Naive thymus-derived CD4-positive, alpha-beta T cell (primary cell): ENCODE results near the gene PDE3A. TPM values are rescaled to one million over a fixed set of nuclear protein-coding genes. Genes with fewer than 3 reads are reported as not detected.

Experiments
- ATAC-seq: fragments of 150-1000 bp; cut with Tn5 transposase; 2 replicates; pipeline ENCODE4 v1.10.0; 2021; ENCODE audit warnings: mild to moderate bottlenecking, moderate library complexity
- CTCF ChIA-PET: fragments of 350-600 bp; sonication (Branson Sonifier 250); formaldehyde crosslinking; loops from one replicate; lab custom pipeline; 2021; ENCODE audit warnings: antibody characterized with exemption; lab: Charles Lee
- POLR2A ChIA-PET: fragments of 350-600 bp; sonication (Branson Sonifier 250); formaldehyde crosslinking; loops from one replicate; lab custom pipeline; 2021; ENCODE audit warnings: antibody characterized with exemption, inconsistent platforms; lab: Charles Lee
- DNase-seq, 9 donors: peaks; one replicate each; pipeline versions ENCODE4 v3.0.0 to v3.0.0-alpha.2; 2020 to 2022; ENCODE audit warnings: mixed read lengths in 1 of 9
- H3K27ac ChIP-seq: one replicate; pipeline ENCODE4 v1.7.0; 2013; ENCODE audit warnings: mild to moderate bottlenecking, low read depth, low read length, moderate library complexity
- H3K27me3 ChIP-seq, 2 donors: one replicate each; pipeline ENCODE4 v1.7.0; 2013; ENCODE audit warnings: low read length in 2 of 2, mild to moderate bottlenecking in 2 of 2, moderate library complexity in 2 of 2; ENCODE audit not compliant: control insufficient read depth in 2 of 2, insufficient read depth in 2 of 2
- H3K36me3 ChIP-seq, 3 experiments: 1 replicate in 2 of 3; 2 replicates in 1 of 3; pipeline ENCODE4 v1.7.0; 2013; ENCODE audit warnings: low read length in 3 of 3, mild to moderate bottlenecking in 3 of 3, moderate library complexity in 1 of 3; ENCODE audit not compliant: insufficient read depth in 3 of 3, control insufficient read depth in 2 of 3
- H3K4me1 ChIP-seq, 2 donors: one replicate each; pipeline ENCODE4 v1.7.0; 2013; ENCODE audit warnings: low read length in 2 of 2, mild to moderate bottlenecking in 2 of 2, moderate library complexity in 1 of 2; ENCODE audit not compliant: control insufficient read depth in 2 of 2, insufficient read depth in 2 of 2
- H3K4me3 ChIP-seq: 2 replicates; pipeline ENCODE4 v1.7.0; 2013; ENCODE audit warnings: mild to moderate bottlenecking, low read length
- H3K9me3 ChIP-seq, 3 experiments: 1 replicate in 2 of 3; 2 replicates in 1 of 3; pipeline ENCODE4 v1.7.0; 2013; ENCODE audit warnings: low read length in 3 of 3; ENCODE audit not compliant: control insufficient read depth in 2 of 3
- H3K27ac Mint-ChIP-seq, 9 donors: one replicate each; pipeline ENCODE4 v1.8.0; 2020 to 2022; ENCODE audit warnings: mixed read lengths in 9 of 9, mild to moderate bottlenecking in 8 of 9, moderate library complexity in 5 of 9, inconsistent platforms in 2 of 9
- H3K27me3 Mint-ChIP-seq, 5 donors: one replicate each; pipeline ENCODE4 v1.8.0; 2021 to 2022; ENCODE audit warnings: mixed read lengths in 5 of 5, mild to moderate bottlenecking in 1 of 5
- H3K36me3 Mint-ChIP-seq, 5 donors: one replicate each; pipeline ENCODE4 v1.8.0; 2020 to 2022; ENCODE audit warnings: mixed read lengths in 5 of 5, mild to moderate bottlenecking in 3 of 5, inconsistent platforms in 1 of 5
- H3K4me1 Mint-ChIP-seq, 7 donors: one replicate each; pipeline ENCODE4 v1.8.0; 2020 to 2022; ENCODE audit warnings: mixed read lengths in 7 of 7, mild to moderate bottlenecking in 3 of 7, inconsistent platforms in 1 of 7
- H3K4me3 Mint-ChIP-seq, 10 donors: one replicate each; pipeline ENCODE4 v1.8.0; 2020 to 2022; ENCODE audit warnings: mild to moderate bottlenecking in 10 of 10, mixed read lengths in 10 of 10, moderate library complexity in 6 of 10, inconsistent platforms in 2 of 10
- H3K9me3 Mint-ChIP-seq, 11 donors: one replicate each; pipeline ENCODE4 v1.8.0; 2020 to 2022; ENCODE audit warnings: mixed read lengths in 11 of 11, mild to moderate bottlenecking in 4 of 11, inconsistent platforms in 1 of 11, moderate library complexity in 1 of 11
- intact Hi-C, 2 donors: fragments of 100-400 bp; cut with micrococcal nuclease; formaldehyde crosslinking; loops; one replicate each; pipeline ENCODE4 v1.15.1; 2023
- polyA plus RNA-seq, 2 donors: library from polyadenylated mRNA; unstranded; fragments of 300-500 nt; fragmentation: Illumina TruSeq; gene quantifications; one replicate each; pipeline ENCODE4 v1.2.3, GENCODE V29; 2021
- total RNA-seq, 6 experiments: library from RNA in 5 of 6; stranded (reverse) in 5 of 6; gene quantifications; 1 replicate in 5 of 6; 2 replicates in 1 of 6; pipeline ENCODE4 v1.2.3 and lab custom pipeline; 2021 to 2026

PDE3A gene
- total and polyA plus RNA-seq, 7 experiments from 2014 or later, result 0.42 TPM; not detected in 6

DNA sequence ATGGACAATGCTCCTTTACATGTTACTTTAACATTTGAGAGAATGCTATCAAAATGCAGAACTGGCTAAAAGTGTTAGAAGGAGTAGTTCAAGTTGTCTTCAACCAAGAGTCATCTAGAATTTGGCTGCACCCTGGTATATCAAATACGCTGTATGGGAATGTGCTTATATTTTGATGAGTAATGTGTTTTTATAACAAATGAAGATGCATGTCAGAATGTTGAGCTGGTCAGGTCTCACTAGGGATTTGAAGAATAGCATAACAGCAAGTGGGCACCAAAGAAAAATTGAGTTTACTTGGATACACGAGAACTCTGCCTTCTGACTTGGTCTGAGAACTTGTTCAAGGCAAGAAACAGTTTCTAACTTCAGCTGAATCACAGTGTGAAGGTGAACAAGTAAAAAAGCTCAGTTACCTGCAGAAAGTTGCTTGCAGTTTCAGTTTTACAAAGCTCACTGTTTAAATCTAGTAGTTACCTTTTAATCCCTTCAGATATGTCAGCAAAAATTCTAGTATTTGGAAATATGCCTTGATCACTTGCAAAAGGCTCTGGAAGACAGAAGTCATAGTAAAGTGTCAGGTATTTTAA lies 82.3 kb downstream of the PDE3A start:
- H3K9me3 Mint-ChIP-seq, result peaks cover 0 to 3% (median 0%) of the 10 kb centered on the region in 11 donors
- CTCF ChIA-PET, result no interaction called here
- DNase-seq (no peak), ATAC-seq (no peak)
- no peak overlapping the region for H3K4me3 ChIP-seq
- no peaks in the 10 kb centered on the region for H3K9me3 ChIP-seq
- intact Hi-C loops, result no loop called here
- no peak overlapping the region for H3K27ac Mint-ChIP-seq
- H3K27me3 ChIP-seq, result no peaks in the 10 kb centered on the region
- H3K36me3 Mint-ChIP-seq, result no peaks in the 10 kb centered on the region
- no peaks in the 10 kb centered on the region for H3K27me3 Mint-ChIP-seq
- H3K4me1 ChIP-seq, result no peaks in the 10 kb centered on the region
- no peaks in the 10 kb centered on the region for H3K36me3 ChIP-seq
- no peak overlapping the region for H3K4me3 Mint-ChIP-seq
- POLR2A ChIA-PET, result no interaction called here
- no peak overlapping the region for H3K27ac ChIP-seq
- no peaks in the 10 kb centered on the region for H3K4me1 Mint-ChIP-seq

- no peaks in the 10 kb centered on the region for H3K36me3 ChIP-seq
- no peaks in the 10 kb centered on the region for H3K27me3 Mint-ChIP-seq
- intact Hi-C loops, result no loop called here
- H3K27ac Mint-ChIP-seq, result no peak overlapping the region
- H3K27me3 ChIP-seq, result no peaks in the 10 kb centered on the region
- POLR2A ChIA-PET, result no interaction called here
- H3K36me3 Mint-ChIP-seq, result no peaks in the 10 kb centered on the region
- peaks cover 0 to 3% (median 0%) of the 10 kb centered on the region in 11 donors for H3K9me3 Mint-ChIP-seq
- DNase-seq (no peak), ATAC-seq (no peak)
- no peaks in the 10 kb centered on the region for H3K4me1 Mint-ChIP-seq
- H3K4me1 ChIP-seq, result no peaks in the 10 kb centered on the region
- no peak overlapping the region for H3K4me3 ChIP-seq
- H3K27ac ChIP-seq, result no peak overlapping the region
- no peak overlapping the region for H3K4me3 Mint-ChIP-seq
- CTCF ChIA-PET, result no interaction called here
- no peaks in the 10 kb centered on the region for H3K9me3 ChIP-seq
Measured at GRCh38 chr12:20451761-20452160, 83.4 kb downstream of the PDE3A start.

DNA sequence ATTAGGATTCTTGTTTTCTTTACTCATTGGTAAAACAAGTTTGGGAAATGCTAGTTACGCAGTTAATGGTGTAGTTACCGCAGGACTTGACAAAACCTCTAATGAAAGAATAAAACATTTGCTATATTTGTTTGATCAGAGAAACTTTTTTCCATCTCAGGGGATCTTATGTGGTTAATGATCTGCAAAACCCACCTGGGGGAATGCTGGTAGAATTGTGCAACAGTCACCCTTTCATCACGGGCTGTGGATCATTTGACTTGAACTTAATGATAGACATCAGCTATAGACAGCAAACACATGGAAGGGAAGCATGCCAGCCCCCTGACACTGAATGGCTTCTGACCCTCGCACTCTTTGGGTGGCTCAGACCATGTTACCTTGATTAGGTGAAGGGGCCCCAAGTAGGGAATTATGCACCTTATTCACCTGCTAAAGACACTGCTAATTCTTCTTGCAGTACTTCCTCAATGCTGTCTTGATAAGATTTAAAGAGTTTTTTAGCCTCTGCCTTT lies 84.2 kb downstream of the PDE3A start:
- H3K36me3 ChIP-seq, result no peaks in the 10 kb centered on the region
- DNase-seq, result no peak
- H3K4me1 ChIP-seq, result no peaks in the 10 kb centered on the region
- H3K27me3 Mint-ChIP-seq, result no peaks in the 10 kb centered on the region
- no peak overlapping the region for H3K27ac Mint-ChIP-seq
- peaks cover 0 to 3% (median 0%) of the 10 kb centered on the region in 11 donors for H3K9me3 Mint-ChIP-seq
- H3K27ac ChIP-seq, result no peak overlapping the region
- ChIA-PET CTCF (no interaction called here), POLR2A (no interaction called here)
- no peak for ATAC-seq
- H3K27me3 ChIP-seq, result no peaks in the 10 kb centered on the region
- H3K36me3 Mint-ChIP-seq, result no peaks in the 10 kb centered on the region
- H3K4me1 Mint-ChIP-seq, result no peaks in the 10 kb centered on the region
- intact Hi-C loops, result no loop called here
- H3K4me3 ChIP-seq, result no peak overlapping the region
- no peaks in the 10 kb centered on the region for H3K9me3 ChIP-seq
- H3K4me3 Mint-ChIP-seq, result no peak overlapping the region

- intact Hi-C loops, result no loop called here
- ChIA-PET POLR2A (no interaction called here), CTCF (no interaction called here)
- H3K4me1 ChIP-seq, result no peaks in the 10 kb centered on the region
- H3K27ac ChIP-seq, result no peak overlapping the region
- Mint-ChIP-seq H3K9me3 (peaks cover 0 to 3% (median 0%) of the 10 kb centered on the region in 11 donors), H3K27me3 (no peaks in the 10 kb centered on the region), H3K27ac (no peak overlapping the region), H3K4me3 (no peak overlapping the region), H3K36me3 (no peaks in the 10 kb centered on the region), H3K4me1 (no peaks in the 10 kb centered on the region)
- DNase-seq (no peak), ATAC-seq (no peak)
- H3K27me3 ChIP-seq, result no peaks in the 10 kb centered on the region
- H3K4me3 ChIP-seq, result no peak overlapping the region
- H3K36me3 ChIP-seq, result no peaks in the 10 kb centered on the region
- H3K9me3 ChIP-seq, result no peaks in the 10 kb centered on the region
Measured at GRCh38 chr12:20453756-20454310, 85.5 kb downstream of the PDE3A start.

- no peaks in the 10 kb centered on the region for H3K27me3 ChIP-seq
- no peak for DNase-seq
- POLR2A ChIA-PET, result no interaction called here
- H3K4me3 ChIP-seq, result no peak overlapping the region
- no peaks in the 10 kb centered on the region for H3K27me3 Mint-ChIP-seq
- no peak overlapping the region for H3K4me3 Mint-ChIP-seq
- no peak overlapping the region for H3K27ac ChIP-seq
- intact Hi-C loops, result no loop called here
- H3K9me3 Mint-ChIP-seq, result peaks cover 0 to 3% (median 0%) of the 10 kb centered on the region in 11 donors
- H3K36me3 Mint-ChIP-seq, result no peaks in the 10 kb centered on the region
- H3K4me1 Mint-ChIP-seq, result no peaks in the 10 kb centered on the region
- no peaks in the 10 kb centered on the region for H3K4me1 ChIP-seq
- no peaks in the 10 kb centered on the region for H3K36me3 ChIP-seq
- no peak for ATAC-seq
- no peak overlapping the region for H3K27ac Mint-ChIP-seq
- no peaks in the 10 kb centered on the region for H3K9me3 ChIP-seq
- CTCF ChIA-PET, result no interaction called here
Measured at GRCh38 chr12:20455001-20455706, 86.8 kb downstream of the PDE3A start.

DNA sequence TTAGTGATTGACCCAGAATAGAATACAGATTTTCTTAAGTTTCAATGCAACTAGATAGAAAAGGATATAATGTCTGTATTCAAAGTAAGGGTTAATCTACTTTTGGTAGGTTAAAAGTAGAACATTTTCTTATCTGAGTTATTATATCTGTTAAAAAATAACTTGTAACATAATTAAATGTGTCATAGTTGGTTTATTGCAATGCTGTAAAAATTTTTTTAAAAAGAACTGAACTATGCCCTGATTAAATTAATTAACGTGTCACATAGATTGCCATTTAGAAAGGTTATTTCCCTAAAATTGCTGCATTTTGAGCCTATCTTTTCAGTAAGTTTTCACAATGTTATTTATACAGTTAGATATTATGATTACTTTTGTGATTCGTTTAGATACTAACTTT lies 89.2 kb downstream of the PDE3A start:
- Mint-ChIP-seq H3K4me1 (no peaks in the 10 kb centered on the region), H3K27ac (no peak overlapping the region), H3K27me3 (no peaks in the 10 kb centered on the region), H3K4me3 (no peak overlapping the region), H3K36me3 (no peaks in the 10 kb centered on the region), H3K9me3 (peaks cover 0 to 2% (median 0%) of the 10 kb centered on the region in 11 donors)
- POLR2A ChIA-PET, result no interaction called here
- H3K27me3 ChIP-seq, result no peaks in the 10 kb centered on the region
- H3K9me3 ChIP-seq, result no peaks in the 10 kb centered on the region
- DNase-seq (no peak), ATAC-seq (no peak)
- no peak overlapping the region for H3K4me3 ChIP-seq
- CTCF ChIA-PET, result no interaction called here
- intact Hi-C loops, result no loop called here
- H3K4me1 ChIP-seq, result no peaks in the 10 kb centered on the region
- H3K36me3 ChIP-seq, result no peaks in the 10 kb centered on the region
- no peak overlapping the region for H3K27ac ChIP-seq
